ENCODE measurements around the gene KLK10.

KLK10 gene

GRCh38 chr19:51060336-51060735 lies 40.8 kb upstream of the KLK10 start:
- TF ChIP-seq CTCF (conservative IDR thresholded peaks at IDR 0.05; ENCODE audit: control insufficient read depth, insufficient read depth, low read depth, low read length), result no peak
- DNase-seq (ENCODE audit: low read depth), result no peak
- no peak overlapping the region for H3K4me3 ChIP-seq (ENCODE audit: control insufficient read depth, low read depth, low read length)

GRCh38 chr19:51059715-51060114 lies 40.2 kb upstream of the KLK10 start:
- H3K4me3 ChIP-seq (ENCODE audit: control insufficient read depth, low read depth, low read length), result no peak overlapping the region
- no peak for TF ChIP-seq CTCF (conservative IDR thresholded peaks at IDR 0.05; ENCODE audit: control insufficient read depth, insufficient read depth, low read depth, low read length)
- DNase-seq (ENCODE audit: low read depth), result no peak

- no peak for TF ChIP-seq CTCF (conservative IDR thresholded peaks at IDR 0.05; ENCODE audit: control insufficient read depth, insufficient read depth, low read depth, low read length)
- DNase-seq (ENCODE audit: low read depth), result no peak
- no peak overlapping the region for H3K4me3 ChIP-seq (ENCODE audit: control insufficient read depth, low read depth, low read length)
Measured at GRCh38 chr19:51055866-51056265, 36.4 kb upstream of the KLK10 start.

- no peak for TF ChIP-seq CTCF (conservative IDR thresholded peaks at IDR 0.05; ENCODE audit: control insufficient read depth, insufficient read depth, low read depth, low read length)
- H3K4me3 ChIP-seq (ENCODE audit: control insufficient read depth, low read depth, low read length), result no peak overlapping the region
- DNase-seq (ENCODE audit: low read depth), result no peak
Measured at GRCh38 chr19:51047031-51047335, 27.5 kb upstream of the KLK10 start.

GRCh38 chr19:51044327-51044726 lies 24.8 kb upstream of the KLK10 start:
- no peak overlapping the region for H3K4me3 ChIP-seq (ENCODE audit: control insufficient read depth, low read depth, low read length)
- DNase-seq (ENCODE audit: low read depth), result no peak
- no peak for TF ChIP-seq CTCF (conservative IDR thresholded peaks at IDR 0.05; ENCODE audit: control insufficient read depth, insufficient read depth, low read depth, low read length)

GRCh38 chr19:51043497-51043896 lies 24.0 kb upstream of the KLK10 start:
- DNase-seq (ENCODE audit: low read depth), result no peak
- no peak for TF ChIP-seq CTCF (conservative IDR thresholded peaks at IDR 0.05; ENCODE audit: control insufficient read depth, insufficient read depth, low read depth, low read length)
- H3K4me3 ChIP-seq (ENCODE audit: control insufficient read depth, low read depth, low read length), result no peak overlapping the region

GRCh38 chr19:51040151-51040550 lies 20.6 kb upstream of the KLK10 start:
- no peak overlapping the region for H3K4me3 ChIP-seq (ENCODE audit: control insufficient read depth, low read depth, low read length)
- DNase-seq (ENCODE audit: low read depth), result no peak
- no peak for TF ChIP-seq CTCF (conservative IDR thresholded peaks at IDR 0.05; ENCODE audit: control insufficient read depth, insufficient read depth, low read depth, low read length)
